ENCODE data around the gene XAB2. TPM values are rescaled to one million over a fixed set of nuclear protein-coding genes. Genes with fewer than 3 reads are reported as not detected.
A peak's percentile ranks its signal among the peaks of the same experiment; 100 is the strongest.

Gene XAB2
- total RNA-seq, 4 donors from 2014 or later: 10.0 to 41.7 (median 32.2) TPM

DNA sequence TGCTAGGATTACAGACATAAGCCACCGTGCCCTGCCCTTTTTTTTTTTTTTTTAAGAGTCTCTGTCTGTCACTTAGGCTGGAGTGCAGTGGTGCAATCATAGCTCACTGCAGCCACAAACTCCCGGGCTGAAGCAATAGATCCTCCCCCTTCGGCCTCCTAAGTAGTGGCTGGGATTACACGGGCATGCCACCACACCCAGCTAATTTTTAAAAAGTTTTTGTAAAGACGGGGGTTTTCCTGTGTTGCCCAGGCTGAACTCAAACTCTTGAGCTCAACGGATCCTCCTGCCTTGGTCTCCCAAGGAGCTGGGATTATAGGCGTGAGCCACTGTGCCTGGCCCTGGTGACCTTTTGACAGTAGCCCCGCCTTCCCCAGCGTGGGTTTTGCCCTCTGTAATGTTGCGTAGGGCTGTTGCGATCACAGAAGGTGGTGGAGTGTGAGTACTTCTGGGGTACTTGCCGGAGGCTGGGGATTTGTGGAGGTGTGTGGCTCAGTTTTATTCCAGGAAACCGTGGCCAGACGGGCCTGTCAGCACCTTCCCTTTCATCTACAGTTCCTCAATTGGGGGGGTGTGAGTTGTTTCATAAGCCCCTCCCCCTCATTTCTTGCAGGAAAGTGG lies 27.9 kb upstream of the XAB2 start:
- no peak overlapping the region for H3K4me3 ChIP-seq
- no peaks in the 10 kb centered on the region for H3K27me3 ChIP-seq
- intact Hi-C loops (cut with DNase I; ENCODE audit: low total_unique reads): no loop called here
- no peak for DNase-seq
- no peaks in the 10 kb centered on the region for H3K4me1 ChIP-seq
- no peak overlapping the region for H3K27ac ChIP-seq
- TF ChIP-seq, protein P1, sequence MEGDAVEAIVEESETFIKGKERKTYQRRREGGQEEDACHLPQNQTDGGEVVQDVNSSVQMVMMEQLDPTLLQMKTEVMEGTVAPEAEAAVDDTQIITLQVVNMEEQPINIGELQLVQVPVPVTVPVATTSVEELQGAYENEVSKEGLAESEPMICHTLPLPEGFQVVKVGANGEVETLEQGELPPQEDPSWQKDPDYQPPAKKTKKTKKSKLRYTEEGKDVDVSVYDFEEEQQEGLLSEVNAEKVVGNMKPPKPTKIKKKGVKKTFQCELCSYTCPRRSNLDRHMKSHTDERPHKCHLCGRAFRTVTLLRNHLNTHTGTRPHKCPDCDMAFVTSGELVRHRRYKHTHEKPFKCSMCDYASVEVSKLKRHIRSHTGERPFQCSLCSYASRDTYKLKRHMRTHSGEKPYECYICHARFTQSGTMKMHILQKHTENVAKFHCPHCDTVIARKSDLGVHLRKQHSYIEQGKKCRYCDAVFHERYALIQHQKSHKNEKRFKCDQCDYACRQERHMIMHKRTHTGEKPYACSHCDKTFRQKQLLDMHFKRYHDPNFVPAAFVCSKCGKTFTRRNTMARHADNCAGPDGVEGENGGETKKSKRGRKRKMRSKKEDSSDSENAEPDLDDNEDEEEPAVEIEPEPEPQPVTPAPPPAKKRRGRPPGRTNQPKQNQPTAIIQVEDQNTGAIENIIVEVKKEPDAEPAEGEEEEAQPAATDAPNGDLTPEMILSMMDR (IDR thresholded peaks at IDR 0.05): no peak
- no peak for TF ChIP-seq POLR2A (IDR thresholded peaks at IDR 0.05)
- H3K9me3 ChIP-seq: no peaks in the 10 kb centered on the region
- H3K36me3 ChIP-seq: no peaks in the 10 kb centered on the region

DNA sequence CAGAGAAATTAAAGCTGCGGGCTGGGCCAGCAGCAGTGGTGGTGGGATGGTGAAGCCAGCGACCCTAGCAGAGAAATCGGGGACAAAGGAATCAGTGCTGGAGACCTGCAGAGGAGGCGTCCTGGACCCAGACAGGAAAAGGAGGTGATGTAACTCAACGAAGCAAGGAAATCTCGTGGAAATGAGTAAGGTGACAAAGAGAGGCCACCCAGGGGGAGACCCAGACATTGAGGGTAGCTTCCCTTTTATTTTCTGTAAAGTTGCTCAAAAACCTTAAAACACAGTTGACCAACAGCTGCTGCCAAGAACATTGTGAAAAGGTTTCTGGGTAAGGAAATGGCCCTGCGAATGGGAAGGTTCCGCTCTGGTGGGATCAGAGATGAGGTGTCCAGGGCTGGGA lies 26.2 kb upstream of the XAB2 start:
- Histone ChIP-seq H3K27ac (no peak overlapping the region), H3K4me1 (no peaks in the 10 kb centered on the region), H3K27me3 (peaks cover 0 to 7% of the 10 kb centered on the region in 2 donors), H3K36me3 (no peaks in the 10 kb centered on the region), H3K4me3 (no peak overlapping the region), H3K9me3 (no peaks in the 10 kb centered on the region)
- TF ChIP-seq, protein P1 (IDR thresholded peaks at IDR 0.05): no peak
- TF ChIP-seq POLR2A (IDR thresholded peaks at IDR 0.05): no peak
- no peak for DNase-seq
- intact Hi-C loops (cut with DNase I; ENCODE audit: low total_unique reads): no loop called here

DNA sequence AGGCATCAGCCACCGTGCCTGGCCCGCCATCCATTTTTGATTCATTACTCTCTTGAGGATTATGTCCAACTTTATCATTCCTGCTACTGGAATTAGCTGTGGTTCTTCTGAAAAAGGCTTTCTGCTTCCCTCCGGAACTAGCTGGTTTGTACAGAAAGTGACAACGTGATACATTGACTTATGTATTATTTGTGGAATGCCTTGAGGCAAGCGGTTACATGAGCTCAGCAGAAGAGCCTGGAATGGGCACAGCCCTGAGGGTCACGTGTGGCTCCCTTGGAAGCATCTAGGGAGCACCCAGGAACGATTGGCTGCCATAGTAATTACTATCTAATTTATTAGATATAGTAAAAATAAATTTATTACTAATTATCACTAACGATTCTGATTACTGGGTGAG lies 25.1 kb upstream of the XAB2 start:
- Histone ChIP-seq H3K4me3 (no peak overlapping the region), H3K27me3 (peaks cover 0 to 7% of the 10 kb centered on the region in 2 donors), H3K36me3 (no peaks in the 10 kb centered on the region), H3K27ac (no peak overlapping the region), H3K9me3 (no peaks in the 10 kb centered on the region), H3K4me1 (no peaks in the 10 kb centered on the region)
- no peak for DNase-seq
- intact Hi-C loops (cut with DNase I; ENCODE audit: low total_unique reads): no loop called here
- no peak for TF ChIP-seq POLR2A (IDR thresholded peaks at IDR 0.05)
- TF ChIP-seq, protein P1 (IDR thresholded peaks at IDR 0.05): no peak

DNA sequence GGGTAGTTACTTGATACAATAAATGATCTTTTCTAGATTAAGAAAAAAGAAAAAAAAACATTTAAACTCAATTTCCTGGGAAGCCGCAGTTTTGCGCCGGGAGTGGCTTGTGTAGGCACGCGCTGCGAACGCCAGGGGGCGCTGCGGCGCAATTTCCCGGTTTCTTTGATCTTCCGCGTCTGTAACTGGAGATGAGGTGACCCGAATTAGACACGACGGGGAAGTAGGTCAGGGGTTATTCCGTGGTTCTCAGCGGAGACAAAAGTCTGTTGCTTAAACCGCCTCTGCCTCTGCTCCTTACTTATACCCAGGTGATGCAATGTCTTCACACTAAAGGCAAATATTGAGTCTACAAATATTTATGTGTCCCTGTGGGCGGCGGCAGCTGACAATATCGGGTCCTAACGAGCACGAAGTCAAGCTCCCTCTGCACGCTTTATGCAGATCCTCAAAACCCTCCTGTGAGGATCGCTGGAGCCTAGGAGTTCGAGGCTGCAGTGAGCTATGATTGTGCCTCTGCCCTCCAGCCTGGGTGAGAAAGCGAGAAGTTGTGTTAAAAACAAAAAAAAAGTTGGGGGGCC lies 22.8 kb upstream of the XAB2 start:
- Histone ChIP-seq H3K4me1 (no peaks in the 10 kb centered on the region), H3K9me3 (no peaks in the 10 kb centered on the region), H3K36me3 (no peaks in the 10 kb centered on the region), H3K27me3 (peaks cover 0 to 7% of the 10 kb centered on the region in 2 donors), H3K27ac (no peak overlapping the region), H3K4me3 (no peak overlapping the region)
- peak; percentile 74 to 79 for DNase-seq
- intact Hi-C loops (cut with DNase I; ENCODE audit: low total_unique reads): no loop called here
- TF ChIP-seq, protein P1 (IDR thresholded peaks at IDR 0.05): peak; percentile 88 to 95 (median 90)
- no peak for TF ChIP-seq POLR2A (IDR thresholded peaks at IDR 0.05)

DNA sequence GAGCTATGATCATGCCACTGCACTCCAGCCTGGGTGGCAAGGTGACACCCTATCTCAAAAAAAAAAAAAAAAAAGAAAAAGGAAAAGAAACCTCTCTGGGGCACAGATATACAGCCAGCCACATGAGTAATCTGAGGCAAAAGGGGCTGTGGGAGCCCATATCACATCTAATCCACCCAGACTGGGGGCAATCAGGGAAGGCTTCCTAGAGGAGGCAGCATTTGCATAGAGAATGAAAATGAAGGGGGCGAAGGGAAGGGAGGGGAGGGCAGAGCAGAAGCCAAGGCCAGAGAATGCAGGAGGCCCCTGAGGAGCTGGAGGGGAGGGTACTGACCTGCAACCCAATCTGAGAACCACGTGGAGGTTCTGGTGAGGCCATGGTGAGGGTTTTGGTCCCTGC lies 20.8 kb upstream of the XAB2 start:
- TF ChIP-seq POLR2A (IDR thresholded peaks at IDR 0.05): no peak
- TF ChIP-seq, protein P1 (IDR thresholded peaks at IDR 0.05): no peak
- no peaks in the 10 kb centered on the region for H3K4me1 ChIP-seq
- no peaks in the 10 kb centered on the region for H3K36me3 ChIP-seq
- intact Hi-C loops (cut with DNase I; ENCODE audit: low total_unique reads): no loop called here
- no peaks in the 10 kb centered on the region for H3K9me3 ChIP-seq
- no peak overlapping the region for H3K4me3 ChIP-seq
- H3K27ac ChIP-seq: no peak overlapping the region
- peaks cover 0 to 7% of the 10 kb centered on the region in 2 donors for H3K27me3 ChIP-seq
- DNase-seq: no peak

Data from uterus (tissue), 4 donors.